Adrenal gland (tissue), 12 donors: ENCODE measurements around the gene PDCD11. TPM values are rescaled to one million over a fixed set of nuclear protein-coding genes. Genes with fewer than 3 reads are reported as not detected.
"Not testable (repeated sequence)": the region's sequence is repeated elsewhere in the genome, so short reads cannot be mapped to it uniquely, and the experiment has no call there.

Experiments used
- DNase-seq, 7 donors: peaks; one replicate each; pipeline ENCODE4 v3.0.0-alpha.2; 2019 to 2020
- H3K27ac ChIP-seq, 5 donors: fragments of 200-600 bp; sonication (generic) in 4 of 5; 1 replicate in 3 of 5; 2 replicates in 2 of 5; pipeline versions ENCODE4 v1.5.1 to v1.8.0; 2016 to 2020; ENCODE audit warnings: mild to moderate bottlenecking in 1 of 5
- H3K27me3 ChIP-seq: fragments of 200-600 bp; 2 replicates; pipeline ENCODE4 v1.8.0; 2021
- H3K36me3 ChIP-seq, 2 donors: fragments of 200-600 bp; replicated peaks in 1 of 2; 1 replicate in 1 of 2; 2 replicates in 1 of 2; pipeline versions ENCODE4 v1.5.1 to v1.8.0; 2018 to 2022
- H3K4me1 ChIP-seq, 2 donors: fragments of 200-600 bp; replicated peaks in 1 of 2; 1 replicate in 1 of 2; 2 replicates in 1 of 2; pipeline versions ENCODE4 v1.5.1 to v1.8.0; 2018 to 2021
- H3K4me3 ChIP-seq, 4 donors: fragments of 200-600 bp; sonication (generic) in 3 of 4; one replicate each; pipeline ENCODE4 v1.5.1; 2016 to 2018
- H3K9me3 ChIP-seq, 3 donors: fragments of 200-600 bp; sonication (generic) in 1 of 3; replicated peaks in 1 of 3; 1 replicate in 2 of 3; 2 replicates in 1 of 3; pipeline versions ENCODE4 v1.5.1 to v1.8.0; 2016 to 2021
- CTCF ChIP-seq, 6 experiments: fragments of 450-650 bp in 4 of 6; fragments of 200-600 bp in 2 of 6; sonication (generic) in 1 of 6; IDR thresholded peaks; 1 replicate in 5 of 6; 2 replicates in 1 of 6; pipeline versions ENCODE4 v1.5.1 to v1.8.0; 2016 to 2021; ENCODE audit warnings: antibody characterized with exemption in 6 of 6, mild to moderate bottlenecking in 2 of 6, moderate library complexity in 1 of 6
- POLR2A ChIP-seq, 2 donors: fragments of 450-650 bp; IDR thresholded peaks; one replicate each; pipeline ENCODE4 v1.6.1; 2017; ENCODE audit warnings: antibody characterized with exemption in 2 of 2, mild to moderate bottlenecking in 2 of 2, moderate library complexity in 1 of 2
- WGBS, 4 donors: extraction: QIAGEN DNeasy Blood & Tissue Kit in 2 of 4; methylation state at CpG; one replicate each; pipeline versions ENCODE4 v1.1.5 to v1.1.7; 2013 to 2017; 5-methylcytosine and 5-hydroxymethylcytosine counted together
- intact Hi-C, 2 donors: fragments of 100-400 bp; cut with DNase I; formaldehyde crosslinking; loops; one replicate each; pipeline versions ENCODE4 v1.14.1 to v1.15.0; 2022 to 2023
- polyA plus RNA-seq, 3 donors: library from polyadenylated mRNA; stranded (reverse); fragments of 200-250 nt in 2 of 3; fragments of 350-450 nt in 1 of 3; fragmentation: Illumina TruSeq in 1 of 3; extraction: RNeasy Lipid Tissue Mini Kit (QIAGEN cat#74804) in 1 of 3; gene quantifications; one replicate each; pipeline ENCODE4 v1.2.3, GENCODE V29; 2013 to 2014
- total RNA-seq, 9 donors: library from RNA; depleted of rRNA in 4 of 9; stranded (reverse); fragments of >200 nt in 4 of 9; fragments of 120-200 nt in 1 of 9; fragmentation: NEBNext Ultra II Directional in 1 of 9; extraction: Animal tissue kit (Norgen Biotek cat#: 25700) in 1 of 9; gene quantifications; one replicate each; pipeline versions ENCODE4 v1.1.0 to v1.2.4, GENCODE V29; 2013 to 2023
- donor health status: healthy with polysubstance abuse.
- donor health status: Bipolar disorder and iron deficiency.
- donor health status: DM: yes; HTN: yes; CAD: no.
- donor health status: DM: no; HTN: no; CAD: no.
- donor health status: DM: no; HTN: no; CAD: no.
- donor health status: DM: yes; HTN: yes; CAD: no.

The PDCD11 gene
- total and polyA plus RNA-seq, 12 donors: 13.6 to 39.7 (median 21.2) TPM

GRCh38 chr10:103413564-103413963 is 17.1 kb downstream of the PDCD11 start:
- 77 to 80% (median 77%) methylated on average over 2 of the region's 2 CpGs for WGBS, 4 donors
- intact Hi-C loops: no loop called here
- Histone ChIP-seq H3K36me3 (peaks cover 0 to 97% of the 10 kb centered on the region in 2 donors), H3K27me3 (no peaks in the 10 kb centered on the region), H3K27ac (no peak overlapping the region), H3K4me3 (no peak overlapping the region), H3K4me1 (peaks cover 4 to 8% of the 10 kb centered on the region in 2 donors), H3K9me3 (no peaks in the 10 kb centered on the region)
- TF ChIP-seq POLR2A (IDR thresholded peaks at IDR 0.05): no peak
- peak in 1 of 7 donors; percentile 9 for DNase-seq

GRCh38 chr10:103415581-103415980 is 19.2 kb downstream of the PDCD11 start:
- Histone ChIP-seq H3K36me3 (peaks cover 0 to 98% of the 10 kb centered on the region in 2 donors), H3K4me1 (peaks cover 4 to 8% of the 10 kb centered on the region in 2 donors), H3K4me3 (no peak overlapping the region), H3K9me3 (no peaks in the 10 kb centered on the region), H3K27me3 (no peaks in the 10 kb centered on the region), H3K27ac (no peak overlapping the region)
- DNase-seq: no peak
- intact Hi-C loops: no loop called here
- TF ChIP-seq CTCF (IDR thresholded peaks at IDR 0.05): no peak
- no peak for TF ChIP-seq POLR2A (IDR thresholded peaks at IDR 0.05)
- 75 to 81% (median 77%) methylated on average over 8 of the region's 8 CpGs for WGBS, 4 donors

- Histone ChIP-seq H3K9me3 (no peaks in the 10 kb centered on the region), H3K36me3 (peaks cover 0 to 97% of the 10 kb centered on the region in 2 donors), H3K27ac (peak overlapping the region in 2 of 5 donors; percentile 55 to 72), H3K4me1 (peaks cover 4 to 8% of the 10 kb centered on the region in 2 donors), H3K27me3 (no peaks in the 10 kb centered on the region), H3K4me3 (no peak overlapping the region)
- 24 to 39% (median 32%) methylated on average over 7 to 8 of the region's 8 CpGs for WGBS, 4 donors
- intact Hi-C loops: loop anchor here (2.0 kb wide), 2 partner anchors 68 to 70 kb away; no protein-coding TSS in a partner anchor
- TF ChIP-seq POLR2A (IDR thresholded peaks at IDR 0.05) (no peak), CTCF (IDR thresholded peaks at IDR 0.05) (peak; percentile 60 to 90 (median 82))
- peak; percentile 73 to 93 (median 78) for DNase-seq
Observed at GRCh38 chr10:103416436-103417147, 20.2 kb downstream of the PDCD11 start.

- H3K4me3 ChIP-seq, H3K9me3 ChIP-seq, H3K27me3 ChIP-seq, H3K27ac ChIP-seq, DNase-seq, H3K4me1 ChIP-seq: not testable (repeated sequence)
- intact Hi-C loops: loop anchor here (2.0 kb wide), 2 partner anchors 68 to 70 kb away; no protein-coding TSS in a partner anchor
- 71 to 81% (median 79%) methylated on average over 5 of the region's 5 CpGs for WGBS, 4 donors
- peaks cover 0 to 93% of the 10 kb centered on the region in 2 donors for H3K36me3 ChIP-seq
Observed at GRCh38 chr10:103417148-103417469, 20.7 kb downstream of the PDCD11 start.

GRCh38 chr10:103417601-103418000 is 21.2 kb downstream of the PDCD11 start:
- Histone ChIP-seq H3K4me1 (peaks cover 4 to 8% of the 10 kb centered on the region in 2 donors), H3K4me3 (no peak overlapping the region), H3K36me3 (peaks cover 0 to 93% of the 10 kb centered on the region in 2 donors), H3K27ac (no peak overlapping the region), H3K27me3 (no peaks in the 10 kb centered on the region), H3K9me3 (no peaks in the 10 kb centered on the region)
- intact Hi-C loops: loop anchor here (2.0 kb wide), 2 partner anchors 67 to 69 kb away; no protein-coding TSS in a partner anchor
- no peak for DNase-seq
- WGBS, 4 donors: 72 to 82% (median 78%) methylated on average over 3 to 5 of the region's 5 CpGs
- TF ChIP-seq POLR2A (IDR thresholded peaks at IDR 0.05) (no peak), CTCF (IDR thresholded peaks at IDR 0.05) (no peak)
